HG03280 (cell line): Measurements from ENCODE around the gene NRXN3.
A peak's percentile ranks its signal among the peaks of the same experiment; 100 is the strongest.

Experiments used
- ATAC-seq: cut with Tn5 transposase; IDR thresholded peaks from one replicate; pipeline ENCODE4 v1.9.1; 2021; ENCODE audit warnings: mild to moderate bottlenecking, moderate library complexity; ENCODE audit not compliant: unreplicated experiment

NRXN3 gene

GRCh38 chr14:78863143-78863542 lies 693.0 kb downstream of the NRXN3 start:
- no peak for ATAC-seq

GRCh38 chr14:78872837-78873236 lies 702.7 kb downstream of the NRXN3 start:
- ATAC-seq, result no peak

GRCh38 chr14:78873581-78873980 lies 703.4 kb downstream of the NRXN3 start:
- no peak for ATAC-seq

GRCh38 chr14:78875049-78875448 lies 704.9 kb downstream of the NRXN3 start:
- no peak for ATAC-seq

- ATAC-seq, result no peak
Measured at GRCh38 chr14:78885884-78886283, 715.7 kb downstream of the NRXN3 start.

- no peak for ATAC-seq
Measured at GRCh38 chr14:78897443-78897842, 727.3 kb downstream of the NRXN3 start.

DNA sequence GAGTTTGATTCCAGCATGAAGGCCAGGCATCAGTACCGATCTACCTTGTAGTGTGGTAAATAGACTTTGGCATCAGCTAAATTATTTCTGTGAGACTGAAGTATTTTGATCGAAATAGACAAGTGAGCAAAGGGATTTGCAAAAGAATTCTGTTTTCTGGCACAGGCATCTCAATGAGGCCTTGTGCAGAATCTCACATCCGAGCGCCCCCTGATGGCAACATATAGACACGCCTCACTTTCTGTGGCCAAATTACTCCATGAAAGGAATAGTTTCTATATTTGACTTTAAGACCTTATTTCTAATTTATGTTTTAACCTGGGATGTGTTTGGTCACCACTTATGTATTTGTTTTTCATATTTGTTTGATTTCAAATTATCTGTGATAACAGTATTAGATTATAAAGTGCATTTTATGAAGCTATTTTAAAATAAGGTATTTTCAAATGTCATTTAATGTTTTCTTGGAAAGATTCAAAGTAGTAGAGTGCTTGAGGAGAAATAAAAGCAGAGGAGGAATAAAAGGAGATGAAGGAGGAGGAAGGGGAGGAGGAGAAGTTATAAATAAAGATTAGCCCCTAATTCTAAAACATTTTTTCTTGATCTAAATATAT lies 731.9 kb downstream of the NRXN3 start:
- no peak for ATAC-seq

DNA sequence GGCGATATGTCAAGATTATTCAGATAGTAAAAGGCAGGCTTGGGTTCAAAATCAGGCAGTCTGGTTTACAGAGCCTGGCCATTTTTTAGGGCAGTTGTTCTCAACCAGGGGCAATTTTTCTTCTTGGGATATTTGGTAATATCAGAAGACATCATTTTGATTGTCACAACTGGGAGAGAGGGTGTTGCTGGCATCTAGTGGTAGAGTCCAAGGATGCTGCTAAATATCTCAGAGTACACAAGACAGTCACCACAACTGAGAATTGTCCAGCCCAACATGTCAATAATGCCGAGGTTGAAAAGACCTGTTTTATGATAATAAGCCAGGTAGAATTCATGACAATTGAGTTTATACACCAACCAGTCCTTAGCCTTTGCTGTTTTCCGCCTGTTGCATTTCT lies 733.9 kb downstream of the NRXN3 start:
- ATAC-seq, result no peak

DNA sequence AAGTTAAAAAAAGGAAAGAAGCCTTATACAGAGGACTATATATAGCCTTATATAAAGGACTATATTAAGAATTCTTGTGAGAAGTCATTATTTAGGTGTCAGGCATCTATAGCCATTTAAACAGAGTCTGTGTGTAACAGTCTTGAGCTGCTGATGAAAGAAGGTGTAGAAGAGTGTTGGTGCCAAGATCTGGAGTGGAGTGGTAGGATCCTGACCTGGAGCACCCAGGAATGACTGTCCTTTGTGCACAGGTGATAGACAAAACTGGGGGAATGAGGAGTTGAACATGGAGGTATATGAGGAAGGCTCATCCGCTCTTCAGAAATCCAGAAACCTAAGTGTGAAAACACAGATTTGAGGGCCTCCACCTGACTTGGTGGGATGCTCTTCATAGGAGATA lies 747.3 kb downstream of the NRXN3 start:
- ATAC-seq, result no peak

DNA sequence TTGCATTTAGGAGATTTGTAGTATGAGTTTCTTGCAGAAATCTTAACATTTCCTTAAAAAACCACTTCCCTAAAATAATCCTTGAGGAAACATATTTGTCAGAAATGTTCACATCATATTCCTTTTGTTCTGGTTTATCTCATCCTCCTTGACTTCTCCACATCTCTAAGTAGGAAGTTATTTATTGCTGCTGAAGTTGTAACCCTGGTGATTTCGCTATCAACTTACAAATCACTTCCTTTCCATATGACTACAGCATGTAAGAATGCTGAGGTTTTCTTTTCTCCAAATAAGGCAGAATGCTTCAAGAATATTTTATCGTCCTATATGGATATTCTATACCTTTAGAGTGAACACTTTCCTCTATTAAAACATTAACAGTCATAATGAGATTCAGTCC lies 751.7 kb downstream of the NRXN3 start:
- ATAC-seq, result no peak

DNA sequence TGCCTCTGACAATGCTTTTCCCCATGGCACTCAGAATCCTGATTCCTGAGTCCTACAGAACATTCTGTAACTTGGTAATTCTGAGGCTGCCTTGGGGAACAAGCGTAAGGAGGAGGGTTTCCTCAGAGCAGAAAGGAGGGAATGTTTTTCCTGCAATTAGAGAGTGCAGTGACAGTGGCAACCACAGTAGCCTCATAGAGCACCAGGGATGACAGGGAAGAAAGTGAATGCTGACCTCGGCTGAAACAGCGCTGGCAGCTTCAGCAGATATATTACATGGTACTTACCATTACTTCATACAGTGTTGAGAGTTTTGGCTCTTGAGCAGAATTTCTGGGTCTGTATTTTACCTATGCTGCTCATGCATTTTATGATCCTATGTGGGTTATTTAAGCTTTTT lies 757.1 kb downstream of the NRXN3 start:
- no peak for ATAC-seq

GRCh38 chr14:78933166-78933565 lies 763.0 kb downstream of the NRXN3 start:
- ATAC-seq, result no peak

- ATAC-seq, result no peak
Measured at GRCh38 chr14:78933948-78934524, 763.9 kb downstream of the NRXN3 start.

DNA sequence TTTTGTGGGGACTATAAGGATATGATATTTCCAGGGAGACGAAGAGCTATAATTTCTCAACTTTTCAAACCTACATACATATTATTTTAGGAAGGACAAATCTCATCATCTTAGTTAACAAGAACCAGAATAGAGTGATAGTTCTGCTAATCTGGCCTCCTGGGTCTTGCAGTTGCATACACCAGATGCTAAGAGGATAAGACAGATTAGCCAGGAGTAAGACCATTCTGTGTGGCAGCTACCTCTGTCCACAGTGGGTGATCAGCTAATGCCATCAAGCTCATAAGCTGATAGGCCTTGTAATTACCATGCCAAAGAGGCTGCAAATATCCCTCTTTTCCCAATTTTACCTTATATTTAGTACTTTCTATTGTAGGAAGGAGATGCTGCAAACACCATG lies 776.8 kb downstream of the NRXN3 start:
- ATAC-seq, result no peak

GRCh38 chr14:78947681-78948080 lies 777.5 kb downstream of the NRXN3 start:
- no peak for ATAC-seq

GRCh38 chr14:78950649-78951048 lies 780.5 kb downstream of the NRXN3 start:
- no peak for ATAC-seq

DNA sequence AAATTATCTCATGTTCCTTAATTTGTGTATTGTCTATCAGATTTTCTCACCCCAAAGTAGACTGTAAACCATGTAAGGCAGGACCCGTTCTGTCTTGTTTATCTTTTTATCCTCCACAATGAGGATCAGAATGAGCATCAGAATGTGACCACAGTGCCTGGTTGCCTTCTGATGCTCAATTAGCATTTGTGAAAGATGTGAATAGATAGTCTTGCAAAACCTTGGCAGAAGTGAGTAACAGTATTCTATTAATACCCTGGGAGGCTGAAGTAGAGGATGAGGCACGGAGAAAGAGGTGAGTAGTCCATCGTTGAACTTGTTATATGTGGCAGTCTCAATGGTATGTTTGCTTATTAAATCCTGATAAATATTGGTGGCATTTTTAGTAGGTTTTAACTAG lies 781.4 kb downstream of the NRXN3 start:
- no peak for ATAC-seq

DNA sequence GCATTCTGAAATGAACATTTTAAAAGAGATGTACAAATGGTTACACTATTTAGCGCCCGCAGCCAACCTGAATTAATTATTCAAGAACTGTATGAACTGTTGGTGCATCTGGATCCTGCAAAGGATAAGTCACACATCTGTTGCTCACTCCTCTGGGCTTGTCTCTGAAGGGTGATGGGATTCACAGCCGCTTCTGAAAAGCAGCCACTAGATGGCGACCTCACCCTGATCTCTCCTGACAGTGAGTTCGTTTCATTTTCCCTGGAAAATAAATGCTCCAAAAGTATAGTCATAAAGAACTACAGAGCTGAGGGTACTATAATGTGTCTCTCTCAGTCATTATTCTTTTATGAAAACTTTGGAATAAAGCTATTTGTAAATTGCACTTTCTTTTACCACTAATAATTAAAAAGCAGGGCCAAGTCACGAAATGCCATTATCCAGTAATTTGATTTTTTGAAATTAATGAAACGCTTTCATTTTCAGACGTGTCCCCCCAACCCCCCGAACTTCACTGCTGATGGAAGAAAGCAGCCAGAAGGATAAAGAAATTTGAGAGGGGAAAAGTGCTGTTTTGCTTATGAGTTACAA lies 789.6 kb downstream of the NRXN3 start:
- ATAC-seq, result peak; percentile 71

DNA sequence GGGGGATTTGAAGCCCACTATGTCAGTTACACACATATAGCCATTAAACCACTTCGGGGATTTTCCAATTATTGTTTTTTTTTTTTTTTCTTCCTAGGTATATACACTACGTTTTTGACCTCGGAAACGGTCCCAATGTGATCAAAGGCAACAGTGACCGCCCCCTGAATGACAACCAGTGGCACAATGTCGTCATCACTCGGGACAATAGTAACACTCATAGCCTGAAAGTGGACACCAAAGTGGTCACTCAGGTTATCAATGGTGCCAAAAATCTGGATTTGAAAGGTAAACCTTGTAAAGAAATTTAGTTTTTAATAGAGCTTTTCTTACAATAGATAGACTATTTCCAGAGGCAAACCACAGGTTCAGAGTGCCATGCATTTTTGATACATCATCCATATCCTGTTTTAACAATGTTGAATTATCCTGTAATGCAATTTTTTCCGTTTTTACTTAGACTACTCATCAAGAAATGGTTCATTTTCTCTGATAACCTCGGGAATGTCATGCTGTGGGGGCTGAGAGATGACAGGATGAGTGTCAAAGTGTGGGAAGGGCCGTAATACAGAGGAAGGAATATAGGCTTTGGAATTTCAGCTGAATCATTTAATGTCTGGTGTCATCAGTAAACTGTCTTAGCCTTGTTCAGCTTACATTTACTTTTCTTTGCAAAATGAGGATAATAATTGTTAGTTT lies 797.1 kb downstream of the NRXN3 start:
- ATAC-seq, result no peak

- ATAC-seq, result no peak
Measured at GRCh38 chr14:78968265-78968664, 798.1 kb downstream of the NRXN3 start.

GRCh38 chr14:78970677-78971076 lies 800.5 kb downstream of the NRXN3 start:
- ATAC-seq, result no peak

- ATAC-seq, result no peak
Measured at GRCh38 chr14:78972440-78972839, 802.3 kb downstream of the NRXN3 start.
